Ureter (tissue), 1 donor: ENCODE results near the gene FUBP3. TPM values are rescaled to one million over a fixed set of nuclear protein-coding genes. Genes with fewer than 3 reads are reported as not detected.
"Not testable (repeated sequence)": the region's sequence is repeated elsewhere in the genome, so short reads cannot be mapped to it uniquely, and the experiment has no call there.

Experiments used
- DNase-seq: peaks from one replicate; pipeline ENCODE4 v3.0.0-alpha.2; 2020; ENCODE audit warnings: low spot score
- total RNA-seq: library from RNA; stranded (reverse); gene quantifications from one replicate; pipeline ENCODE4 v1.2.4, GENCODE V29; 2023
- donor health status: DM: yes; HTN: yes; CAD: no.

The FUBP3 gene
- total RNA-seq, 1 donor from 2014 or later = 58.4 TPM

DNA sequence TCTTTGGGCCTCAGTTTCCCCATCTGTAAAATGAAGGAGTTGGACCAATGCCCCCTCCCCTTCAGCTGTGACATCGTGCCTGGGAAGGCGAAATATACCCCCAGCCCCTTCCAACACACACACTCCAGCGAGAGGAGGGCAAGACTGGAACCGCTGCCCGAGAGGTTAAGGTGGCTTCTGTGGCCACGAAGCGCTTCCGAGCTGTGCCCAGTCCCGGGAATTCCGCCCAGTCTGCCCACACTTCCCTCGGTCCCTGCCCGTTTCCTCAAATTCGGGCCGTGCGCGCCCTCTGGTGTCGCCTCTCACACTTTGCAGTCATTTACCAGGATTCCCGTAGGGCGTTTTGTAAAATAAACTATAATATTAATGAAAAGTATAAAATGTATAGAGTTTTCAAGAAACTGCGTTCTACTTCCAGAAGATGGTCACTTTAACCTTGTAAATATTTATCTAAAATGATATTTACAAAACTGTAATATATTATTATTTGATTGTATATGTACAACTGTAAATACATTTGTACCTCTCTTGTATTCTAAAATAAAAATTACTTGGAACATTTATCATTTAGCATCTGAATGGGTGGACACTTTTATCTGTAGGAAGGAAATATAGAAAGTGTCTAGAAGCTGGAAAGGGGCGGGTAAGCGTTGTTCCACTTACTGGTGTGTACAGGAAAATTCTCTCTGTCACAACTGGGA, 103.2 kb downstream of the FUBP3 start:
- DNase-seq = peak; percentile 80

DNA sequence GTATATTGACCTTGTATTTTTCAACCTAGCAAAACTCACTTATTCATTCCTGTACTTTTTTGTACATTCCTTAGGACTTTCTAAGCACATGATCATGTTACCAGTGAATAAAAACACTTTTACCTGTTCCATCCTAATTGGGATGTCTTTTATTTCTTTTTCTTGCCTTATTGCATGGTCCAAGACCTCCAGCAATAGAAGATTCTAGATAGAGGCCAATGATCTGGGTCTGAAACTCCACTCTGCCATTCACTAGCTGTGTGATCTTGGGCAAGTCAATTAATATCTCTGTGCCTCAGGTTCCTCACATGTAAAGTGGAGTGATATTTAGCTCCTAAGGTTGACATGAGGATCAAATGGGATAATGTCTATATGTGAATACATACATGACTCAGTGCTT, 105.7 kb downstream of the FUBP3 start:
- no peak for DNase-seq

DNA sequence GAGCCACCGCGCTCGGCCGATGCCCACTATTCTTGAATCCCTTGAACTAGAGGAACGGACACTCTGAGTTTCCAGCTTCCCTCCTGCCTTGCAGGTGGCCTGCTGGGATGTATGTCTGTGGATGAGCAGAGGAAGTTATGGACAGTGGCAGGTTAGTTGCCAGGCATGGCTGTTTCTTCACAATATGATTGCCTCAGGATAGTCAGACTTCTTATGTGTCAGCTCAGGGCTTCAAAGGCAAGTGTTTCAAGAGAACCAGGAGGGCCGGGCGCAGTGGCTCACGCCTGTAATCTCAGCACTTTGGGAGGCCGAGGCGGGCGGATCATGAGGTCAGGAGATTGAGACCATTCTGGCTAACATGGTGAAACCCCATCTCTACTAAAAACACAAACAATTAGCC, 106.6 kb downstream of the FUBP3 start:
- DNase-seq = not testable (repeated sequence)

DNA sequence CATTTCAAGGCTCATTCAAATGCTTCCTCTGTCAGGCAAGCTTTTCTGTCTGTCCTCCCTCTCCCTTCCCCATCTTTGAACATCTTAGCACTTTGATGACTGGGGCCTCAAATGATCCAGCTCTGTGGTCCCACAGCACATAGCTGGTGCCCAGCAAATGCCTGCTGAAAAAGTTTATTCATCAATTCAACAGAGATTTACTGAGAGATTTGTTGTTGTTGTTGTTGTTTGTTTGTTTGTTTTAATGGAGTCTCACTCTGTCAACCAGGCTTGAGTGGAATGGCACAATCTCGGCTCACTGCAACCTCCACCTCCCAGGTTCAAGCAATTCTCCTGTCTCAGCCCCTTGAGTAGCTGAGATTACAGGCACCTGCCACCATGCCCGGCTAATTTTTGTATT, 108.2 kb downstream of the FUBP3 start:
- no peak for DNase-seq

Other genes with a start within 250 kb of the FUBP3 start
- 271 TPM for gene ASS1, start 134.6 kb upstream of the FUBP3 start, total RNA-seq
- gene PRDM12, start 85.0 kb downstream of the FUBP3 start, total RNA-seq = 0.21 TPM
- gene EXOSC2, start 114.2 kb downstream of the FUBP3 start, total RNA-seq = 29.7 TPM